Measurements from ENCODE around the gene FFAR4. TPM values are rescaled to one million over a fixed set of nuclear protein-coding genes. Genes with fewer than 3 reads are reported as not detected.

The FFAR4 gene
- total and polyA plus RNA-seq, 4 experiments from 2014 or later: not detected

DNA sequence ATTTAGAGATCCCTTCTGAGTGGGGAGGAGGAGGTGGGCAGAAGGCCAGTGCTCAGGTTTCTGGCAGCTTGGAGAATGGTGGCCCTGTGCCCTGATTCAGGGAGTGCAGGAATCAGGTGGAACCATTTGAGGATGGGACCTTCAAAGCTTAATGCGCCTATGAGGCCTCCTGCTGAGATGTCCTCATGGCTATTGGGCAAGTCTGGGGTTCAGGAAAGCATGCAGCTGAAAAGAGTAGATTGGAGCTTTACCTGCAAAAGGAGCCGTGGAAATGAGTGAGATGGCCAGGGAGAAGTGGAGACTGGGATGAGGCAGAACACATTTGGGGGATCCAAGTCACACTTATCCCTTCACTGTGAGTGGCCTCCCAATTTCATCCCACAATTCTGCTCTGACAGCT is 6.1 kb downstream of the FFAR4 start:
- Histone ChIP-seq H3K36me3 (ENCODE audit: insufficient read depth, low read length) (no peaks in the 10 kb centered on the region), H3K9me3 (ENCODE audit: control insufficient read depth in 1 of 2, low read length in 2 of 2) (no peaks in the 10 kb centered on the region), H3K4me1 (ENCODE audit: insufficient read depth, low read length) (peaks cover 6% of the 10 kb centered on the region), H3K27ac (ENCODE audit: low read depth, low read length) (no peak overlapping the region), H3K4me3 (ENCODE audit: low read length in 2 of 2) (no peak overlapping the region), H3K27me3 (ENCODE audit: insufficient read depth, low read length) (peaks cover 3% of the 10 kb centered on the region)
- no peak for DNase-seq
- H3K4me3 Mint-ChIP-seq: no peak overlapping the region
- peaks cover 5 to 12% (median 7%) of the 10 kb centered on the region in 4 donors for H3K4me1 Mint-ChIP-seq
- CTCF ChIA-PET (ENCODE audit: partially characterized antibody): no interaction called here
- H3K27ac Mint-ChIP-seq: no peak overlapping the region
- intact Hi-C loops (cut with micrococcal nuclease): no loop called here
- H3K36me3 Mint-ChIP-seq: no peaks in the 10 kb centered on the region
- H3K9me3 Mint-ChIP-seq: no peaks in the 10 kb centered on the region
- POLR2A ChIA-PET (ENCODE audit: partially characterized antibody): no interaction called here
- peaks cover 25 to 39% of the 10 kb centered on the region in 2 donors for H3K27me3 Mint-ChIP-seq

GRCh38 chr10:93573051-93573909 is 6.8 kb downstream of the FFAR4 start:
- POLR2A ChIA-PET (ENCODE audit: partially characterized antibody): no interaction called here
- peaks cover 18 to 38% of the 10 kb centered on the region in 2 donors for H3K27me3 Mint-ChIP-seq
- peak overlapping the region in 1 of 7 donors; percentile 4 for H3K27ac Mint-ChIP-seq

DNA sequence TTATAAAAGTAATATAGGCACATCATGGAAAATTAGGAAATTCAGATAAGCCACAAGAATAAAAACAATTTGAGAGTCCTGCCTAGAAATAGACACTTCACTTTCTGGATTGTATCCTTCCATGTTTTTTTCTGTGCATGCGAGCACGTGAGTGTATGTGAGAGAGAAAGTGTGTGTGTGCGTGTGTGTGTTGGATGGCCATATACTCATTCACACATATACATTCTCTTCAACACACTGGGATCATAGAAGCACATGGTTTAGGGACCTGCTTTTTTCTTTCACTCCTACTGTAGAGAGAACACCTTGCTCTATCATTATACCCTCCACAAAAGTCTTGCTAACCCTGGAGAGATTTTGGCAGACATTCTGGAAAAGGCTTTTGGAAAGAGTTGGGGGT is 7.5 kb downstream of the FFAR4 start:
- CTCF ChIA-PET (ENCODE audit: partially characterized antibody): no interaction called here
- H3K27ac Mint-ChIP-seq: no peak overlapping the region

More at GRCh38 chr10:93573051-93573909, 6.8 kb downstream of the FFAR4 start:
- Mint-ChIP-seq H3K9me3 (no peaks in the 10 kb centered on the region), H3K36me3 (no peaks in the 10 kb centered on the region), H3K4me3 (peak overlapping the region in 1 of 8 donors; percentile 4), H3K4me1 (peaks cover 5 to 12% (median 7%) of the 10 kb centered on the region in 4 donors)
- no peak overlapping the region for H3K27ac ChIP-seq (ENCODE audit: low read depth, low read length)
- H3K36me3 ChIP-seq (ENCODE audit: insufficient read depth, low read length): no peaks in the 10 kb centered on the region
- H3K27me3 ChIP-seq (ENCODE audit: insufficient read depth, low read length): peaks cover 3% of the 10 kb centered on the region
- no peak overlapping the region for H3K4me3 ChIP-seq (ENCODE audit: low read length in 2 of 2)
- DNase-seq: no peak
- CTCF ChIA-PET (ENCODE audit: partially characterized antibody): no interaction called here
- H3K9me3 ChIP-seq (ENCODE audit: control insufficient read depth in 1 of 2, low read length in 2 of 2): no peaks in the 10 kb centered on the region
- H3K4me1 ChIP-seq (ENCODE audit: insufficient read depth, low read length): peaks cover 6% of the 10 kb centered on the region
- intact Hi-C loops (cut with micrococcal nuclease): no loop called here

DNA sequence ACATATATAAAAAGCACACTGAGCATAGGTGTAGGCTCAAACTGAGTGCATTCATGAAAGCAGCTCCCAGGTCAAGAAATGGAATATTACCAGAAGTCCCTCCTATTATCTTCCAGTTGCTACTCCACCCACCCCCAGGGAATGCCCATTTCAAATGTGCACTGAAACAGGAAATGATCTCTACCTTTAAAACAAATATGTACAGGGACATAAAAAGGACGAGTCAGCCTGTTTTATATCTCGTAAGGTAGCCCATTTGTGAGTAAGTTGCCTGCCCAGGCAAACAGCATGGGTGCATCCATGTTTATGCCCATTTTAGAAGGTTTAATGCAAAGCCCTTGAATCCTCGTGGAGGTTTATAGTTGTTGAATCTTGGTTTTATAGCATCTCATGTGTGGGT is 10.4 kb downstream of the FFAR4 start:
- H3K4me3 Mint-ChIP-seq: no peak overlapping the region
- H3K27me3 Mint-ChIP-seq: peaks cover 18% of the 10 kb centered on the region in 2 donors
- H3K27me3 ChIP-seq (ENCODE audit: insufficient read depth, low read length): no peaks in the 10 kb centered on the region
- no peak for DNase-seq
- H3K4me1 ChIP-seq (ENCODE audit: insufficient read depth, low read length): peaks cover 6% of the 10 kb centered on the region
- H3K36me3 ChIP-seq (ENCODE audit: insufficient read depth, low read length): no peaks in the 10 kb centered on the region
- H3K27ac Mint-ChIP-seq: no peak overlapping the region
- CTCF ChIA-PET (ENCODE audit: partially characterized antibody): no interaction called here
- H3K4me1 Mint-ChIP-seq: peaks cover 5 to 12% (median 7%) of the 10 kb centered on the region in 4 donors
- POLR2A ChIA-PET (ENCODE audit: partially characterized antibody): no interaction called here
- no peak overlapping the region for H3K4me3 ChIP-seq (ENCODE audit: low read length in 2 of 2)
- no peak overlapping the region for H3K27ac ChIP-seq (ENCODE audit: low read depth, low read length)
- H3K36me3 Mint-ChIP-seq: no peaks in the 10 kb centered on the region
- H3K9me3 Mint-ChIP-seq: peaks cover 2 to 17% (median 12%) of the 10 kb centered on the region in 8 donors
- no peaks in the 10 kb centered on the region for H3K9me3 ChIP-seq (ENCODE audit: control insufficient read depth in 1 of 2, low read length in 2 of 2)
- intact Hi-C loops (cut with micrococcal nuclease): no loop called here

More for the DNA sequence above, 7.5 kb downstream of the FFAR4 start:
- Histone ChIP-seq H3K27ac (ENCODE audit: low read depth, low read length) (no peak overlapping the region), H3K36me3 (ENCODE audit: insufficient read depth, low read length) (no peaks in the 10 kb centered on the region), H3K9me3 (ENCODE audit: control insufficient read depth in 1 of 2, low read length in 2 of 2) (no peaks in the 10 kb centered on the region), H3K27me3 (ENCODE audit: insufficient read depth, low read length) (peaks cover 3% of the 10 kb centered on the region), H3K4me3 (ENCODE audit: low read length in 2 of 2) (no peak overlapping the region), H3K4me1 (ENCODE audit: insufficient read depth, low read length) (peaks cover 6% of the 10 kb centered on the region)
- Mint-ChIP-seq H3K4me3 (no peak overlapping the region), H3K9me3 (peaks cover 0 to 4% (median 0%) of the 10 kb centered on the region in 8 donors), H3K27me3 (peaks cover 18 to 36% of the 10 kb centered on the region in 2 donors), H3K4me1 (peaks cover 5 to 12% (median 7%) of the 10 kb centered on the region in 4 donors), H3K36me3 (no peaks in the 10 kb centered on the region)
- intact Hi-C loops (cut with micrococcal nuclease): no loop called here
- POLR2A ChIA-PET (ENCODE audit: partially characterized antibody): no interaction called here
- no peak for DNase-seq

DNA sequence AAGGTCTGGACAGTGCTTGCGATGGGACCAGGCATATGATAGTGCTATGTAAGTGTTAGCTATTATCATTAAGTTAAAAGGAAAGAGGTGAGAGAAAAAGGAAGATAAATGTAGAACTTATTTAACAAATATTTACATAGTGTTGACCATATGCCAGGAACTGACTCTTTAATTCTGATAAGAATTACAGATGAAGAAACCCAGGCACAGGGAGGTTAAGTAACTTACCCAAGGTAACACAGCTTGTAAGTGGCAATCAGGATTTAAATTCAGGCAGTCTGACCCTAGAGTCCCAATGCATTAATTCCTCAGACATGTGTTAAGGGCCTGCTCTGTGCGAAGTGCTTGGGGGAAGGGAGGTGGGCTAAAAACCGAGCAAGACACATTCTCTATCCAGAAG is 11.1 kb downstream of the FFAR4 start:
- ChIA-PET CTCF (ENCODE audit: partially characterized antibody) (no interaction called here), POLR2A (ENCODE audit: partially characterized antibody) (no interaction called here)
- H3K27ac Mint-ChIP-seq: no peak overlapping the region
- Histone ChIP-seq H3K27ac (ENCODE audit: low read depth, low read length) (no peak overlapping the region), H3K9me3 (ENCODE audit: control insufficient read depth in 1 of 2, low read length in 2 of 2) (no peaks in the 10 kb centered on the region), H3K4me1 (ENCODE audit: insufficient read depth, low read length) (peaks cover 6% of the 10 kb centered on the region), H3K27me3 (ENCODE audit: insufficient read depth, low read length) (no peaks in the 10 kb centered on the region), H3K4me3 (ENCODE audit: low read length in 2 of 2) (no peak overlapping the region), H3K36me3 (ENCODE audit: insufficient read depth, low read length) (no peaks in the 10 kb centered on the region)
- intact Hi-C loops (cut with micrococcal nuclease): no loop called here
- no peak overlapping the region for H3K4me3 Mint-ChIP-seq
- no peak for DNase-seq
- peaks cover 2 to 17% (median 12%) of the 10 kb centered on the region in 8 donors for H3K9me3 Mint-ChIP-seq
- peaks cover 12 to 15% of the 10 kb centered on the region in 2 donors for H3K27me3 Mint-ChIP-seq
- peaks cover 0 to 11% (median 7%) of the 10 kb centered on the region in 4 donors for H3K4me1 Mint-ChIP-seq
- H3K36me3 Mint-ChIP-seq: no peaks in the 10 kb centered on the region

GRCh38 chr10:93579089-93579488 is 12.6 kb downstream of the FFAR4 start:
- H3K9me3 ChIP-seq (ENCODE audit: control insufficient read depth in 1 of 2, low read length in 2 of 2): no peaks in the 10 kb centered on the region
- H3K27ac Mint-ChIP-seq: no peak overlapping the region
- H3K36me3 ChIP-seq (ENCODE audit: insufficient read depth, low read length): no peaks in the 10 kb centered on the region
- intact Hi-C loops (cut with micrococcal nuclease): no loop called here
- H3K27me3 ChIP-seq (ENCODE audit: insufficient read depth, low read length): no peaks in the 10 kb centered on the region
- no peak overlapping the region for H3K4me3 Mint-ChIP-seq
- H3K4me1 Mint-ChIP-seq: no peaks in the 10 kb centered on the region
- H3K4me1 ChIP-seq (ENCODE audit: insufficient read depth, low read length): no peaks in the 10 kb centered on the region
- no peak overlapping the region for H3K27ac ChIP-seq (ENCODE audit: low read depth, low read length)
- H3K9me3 Mint-ChIP-seq: peaks cover 2 to 17% (median 12%) of the 10 kb centered on the region in 8 donors
- H3K4me3 ChIP-seq (ENCODE audit: low read length in 2 of 2): no peak overlapping the region
- ChIA-PET CTCF (ENCODE audit: partially characterized antibody) (interaction anchor here (1.6 kb wide), 1 partner anchor 11 kb away, joined by 3 read pairs; no protein-coding TSS in a partner anchor), POLR2A (ENCODE audit: partially characterized antibody) (no interaction called here)
- no peaks in the 10 kb centered on the region for H3K36me3 Mint-ChIP-seq
- H3K27me3 Mint-ChIP-seq: peaks cover 6 to 11% of the 10 kb centered on the region in 2 donors
- DNase-seq: no peak

- no peaks in the 10 kb centered on the region for H3K27me3 ChIP-seq (ENCODE audit: insufficient read depth, low read length)
- no peak for DNase-seq
- ChIA-PET CTCF (ENCODE audit: partially characterized antibody) (interaction anchor here (1.6 kb wide), 1 partner anchor 12 kb away, joined by 3 read pairs; no protein-coding TSS in a partner anchor), POLR2A (ENCODE audit: partially characterized antibody) (no interaction called here)
- no peaks in the 10 kb centered on the region for H3K9me3 ChIP-seq (ENCODE audit: control insufficient read depth in 1 of 2, low read length in 2 of 2)
- H3K4me1 ChIP-seq (ENCODE audit: insufficient read depth, low read length): no peaks in the 10 kb centered on the region
- H3K27me3 Mint-ChIP-seq: peaks cover 6 to 11% of the 10 kb centered on the region in 2 donors
- no peaks in the 10 kb centered on the region for H3K36me3 Mint-ChIP-seq
- H3K9me3 Mint-ChIP-seq: peaks cover 2 to 17% (median 12%) of the 10 kb centered on the region in 8 donors
- no peak overlapping the region for H3K27ac ChIP-seq (ENCODE audit: low read depth, low read length)
- H3K4me3 ChIP-seq (ENCODE audit: low read length in 2 of 2): no peak overlapping the region
- no peak overlapping the region for H3K27ac Mint-ChIP-seq
- no peak overlapping the region for H3K4me3 Mint-ChIP-seq
- intact Hi-C loops (cut with micrococcal nuclease): no loop called here
- H3K4me1 Mint-ChIP-seq: no peaks in the 10 kb centered on the region
- H3K36me3 ChIP-seq (ENCODE audit: insufficient read depth, low read length): no peaks in the 10 kb centered on the region
Observed at GRCh38 chr10:93579985-93580711, 13.7 kb downstream of the FFAR4 start.
